ENCODE data around the gene VN1R4. TPM values are rescaled to one million over a fixed set of nuclear protein-coding genes. Genes with fewer than 3 reads are reported as not detected.

Gene VN1R4, protein sequence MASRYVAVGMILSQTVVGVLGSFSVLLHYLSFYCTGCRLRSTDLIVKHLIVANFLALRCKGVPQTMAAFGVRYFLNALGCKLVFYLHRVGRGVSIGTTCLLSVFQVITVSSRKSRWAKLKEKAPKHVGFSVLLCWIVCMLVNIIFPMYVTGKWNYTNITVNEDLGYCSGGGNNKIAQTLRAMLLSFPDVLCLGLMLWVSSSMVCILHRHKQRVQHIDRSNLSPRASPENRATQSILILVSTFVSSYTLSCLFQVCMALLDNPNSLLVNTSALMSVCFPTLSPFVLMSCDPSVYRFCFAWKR
- total RNA-seq (2022; extraction: Qiagen RNA extraction; ENCODE audit: low read depth): not detected in 5 replicates

DNA sequence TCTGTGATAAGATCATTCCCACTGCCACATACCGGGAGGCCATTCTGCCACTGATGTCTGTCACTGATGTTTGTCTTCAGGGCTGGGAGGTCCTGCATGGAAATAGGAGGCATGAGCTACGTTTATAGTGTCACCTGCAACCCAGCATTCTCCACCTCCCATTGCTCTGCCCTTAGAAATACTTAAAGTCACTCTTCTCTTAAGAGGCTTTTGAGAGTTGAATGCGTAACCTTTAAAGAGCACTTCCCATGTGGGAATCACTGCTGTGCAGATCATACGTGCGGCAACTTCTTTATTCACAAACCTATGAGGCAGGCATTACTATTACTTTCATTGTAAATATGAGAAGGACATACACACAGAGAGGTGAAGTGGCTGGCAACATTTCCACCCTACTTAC is at the start of gene VN1R4:
VN1R4 (minus strand) TSS at position 101 of the 400 bp plus-strand sequence; CDS start at position 43, 58 bp downstream.

DNA sequence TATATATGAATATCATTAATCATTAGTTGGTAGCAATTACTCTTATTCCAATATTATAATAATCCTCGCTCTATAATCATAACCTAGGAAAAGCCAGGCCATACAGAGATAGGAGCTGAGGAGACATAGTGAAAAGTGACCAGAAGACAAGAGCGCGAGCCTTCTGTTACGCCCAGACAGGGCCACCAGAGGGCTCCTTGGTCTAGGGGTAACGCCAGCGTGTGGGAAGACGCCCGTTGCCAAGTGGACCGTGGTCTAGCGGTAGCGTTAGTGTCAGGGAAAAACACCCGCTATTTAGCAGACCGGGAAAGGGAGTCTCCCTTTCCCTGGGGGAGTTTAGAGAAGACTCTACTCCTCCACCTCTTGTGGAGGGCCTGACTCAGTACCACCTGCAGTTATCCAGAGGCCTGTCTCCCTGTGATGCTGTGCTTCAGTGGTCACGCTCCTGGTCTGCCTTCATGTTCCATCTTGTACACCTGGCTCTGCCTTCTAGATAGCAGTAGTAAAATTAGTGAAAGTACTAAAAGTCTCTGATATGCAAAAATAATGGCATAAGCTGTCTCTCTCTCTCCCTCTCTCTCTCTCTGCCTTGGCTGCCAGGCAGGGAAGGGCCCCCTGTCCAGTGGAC is 9.7 kb downstream of the VN1R4 start, which contains the start of gene VN1R2:
VN1R2 (plus strand) TSS at position 578 of the 628 bp plus-strand sequence. CDS start 84 bp downstream, outside the sequence.

DNA sequence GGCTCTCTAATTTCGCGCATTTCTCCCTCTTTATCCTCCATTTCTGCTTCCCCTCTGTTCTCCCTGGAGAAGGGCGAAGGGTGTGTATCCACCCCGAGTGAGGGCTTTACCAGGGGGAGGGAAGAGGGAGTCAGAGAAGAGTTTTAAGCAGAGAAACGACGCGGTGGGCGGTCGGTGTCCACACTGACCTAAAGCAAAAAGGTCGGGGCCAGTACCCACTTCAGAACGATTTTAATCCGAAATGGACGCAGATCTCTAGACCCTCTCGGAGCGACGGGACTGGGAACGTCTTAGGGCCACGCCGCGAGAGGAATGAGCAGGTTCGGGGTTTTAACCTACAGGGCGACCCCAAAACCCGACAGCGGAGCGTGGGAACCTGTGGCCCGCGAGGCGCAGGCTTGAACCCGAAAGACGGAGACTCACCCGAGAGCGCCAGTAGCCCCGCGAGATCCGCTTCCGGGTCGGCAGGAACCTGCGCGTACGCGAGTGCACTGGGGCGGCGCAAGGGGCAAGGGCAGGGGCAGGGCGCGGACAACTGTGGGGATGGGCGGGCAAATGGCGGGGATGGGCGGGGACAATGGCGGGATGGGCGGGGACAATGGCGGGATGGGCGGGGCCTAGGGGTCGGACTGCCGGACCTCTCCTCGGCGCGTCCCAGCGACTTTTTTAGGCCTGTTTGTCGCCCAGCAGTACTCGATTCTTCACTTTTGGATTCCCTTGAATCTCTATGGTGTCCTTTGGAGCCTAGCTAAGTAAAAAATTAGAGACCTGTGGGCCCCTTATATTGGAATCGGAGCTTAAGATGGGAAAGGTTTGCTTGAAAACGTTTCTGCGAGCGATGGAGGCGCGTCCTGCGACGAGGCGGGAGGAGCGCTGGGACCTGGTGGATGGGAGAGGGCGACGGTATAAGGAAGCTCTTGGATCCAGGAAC is 12.8 kb downstream of the VN1R4 start, which contains the start of gene ZNF677:
ZNF677 (minus strand) TSS at position 463 of the 931 bp plus-strand sequence. CDS start 3,323 bp downstream, outside the sequence.

Other genes with a start within 250 kb of the VN1R4 start
- gene ERVV-2, start 223.0 kb downstream of the VN1R4 start, total RNA-seq (2022; extraction: Qiagen RNA extraction; ENCODE audit: low read depth): not detected in 5 replicates
- 5.7 to 9.0 TPM (median 7.9 TPM) in 5 replicates for gene ZNF160, start 164.3 kb downstream of the VN1R4 start, total RNA-seq (2022; extraction: Qiagen RNA extraction; ENCODE audit: low read depth)
- not detected in 5 replicates for gene ZNF415, start 134.8 kb downstream of the VN1R4 start, total RNA-seq (2022; extraction: Qiagen RNA extraction; ENCODE audit: low read depth)
- gene ZNF347, start 108.7 kb downstream of the VN1R4 start, total RNA-seq (2022; extraction: Qiagen RNA extraction; ENCODE audit: low read depth): not detected in 5 replicates
- gene ZNF665, start 74.4 kb downstream of the VN1R4 start, total RNA-seq (2022; extraction: Qiagen RNA extraction; ENCODE audit: low read depth): not detected in 5 replicates
- not detected in 5 replicates for gene ZNF677, start 12.8 kb downstream of the VN1R4 start, total RNA-seq (2022; extraction: Qiagen RNA extraction; ENCODE audit: low read depth)
- not detected in 5 replicates for gene VN1R2, start 9.4 kb downstream of the VN1R4 start, total RNA-seq (2022; extraction: Qiagen RNA extraction; ENCODE audit: low read depth)
- gene ZNF845, start 66.0 kb upstream of the VN1R4 start, total RNA-seq (2022; extraction: Qiagen RNA extraction; ENCODE audit: low read depth): 1.5 to 4.4 TPM (median 3.7 TPM) in 5 replicates
- gene ZNF525, start 98.0 kb upstream of the VN1R4 start, total RNA-seq (2022; extraction: Qiagen RNA extraction; ENCODE audit: low read depth): 0.31 to 0.42 TPM (median 0.39 TPM) in 5 replicates
- 2.1 to 5.3 TPM (median 3.8 TPM) in 5 replicates for gene ZNF765, start 127.4 kb upstream of the VN1R4 start, total RNA-seq (2022; extraction: Qiagen RNA extraction; ENCODE audit: low read depth)
- 7.6 to 8.1 TPM (median 7.7 TPM) in 5 replicates for gene ZNF761, start 164.3 kb upstream of the VN1R4 start, total RNA-seq (2022; extraction: Qiagen RNA extraction; ENCODE audit: low read depth)
- gene ZNF813, start 200.0 kb upstream of the VN1R4 start, total RNA-seq (2022; extraction: Qiagen RNA extraction; ENCODE audit: low read depth): 0.13 to 0.37 TPM (median 0.22 TPM) in 5 replicates